Measurements from ENCODE around the gene KCNIP2. TPM values are rescaled to one million over a fixed set of nuclear protein-coding genes. Genes with fewer than 3 reads are reported as not detected.

Gene KCNIP2
- total and polyA plus RNA-seq, 4 donors: 0.18 to 2.0 (median 0.72) TPM

DNA sequence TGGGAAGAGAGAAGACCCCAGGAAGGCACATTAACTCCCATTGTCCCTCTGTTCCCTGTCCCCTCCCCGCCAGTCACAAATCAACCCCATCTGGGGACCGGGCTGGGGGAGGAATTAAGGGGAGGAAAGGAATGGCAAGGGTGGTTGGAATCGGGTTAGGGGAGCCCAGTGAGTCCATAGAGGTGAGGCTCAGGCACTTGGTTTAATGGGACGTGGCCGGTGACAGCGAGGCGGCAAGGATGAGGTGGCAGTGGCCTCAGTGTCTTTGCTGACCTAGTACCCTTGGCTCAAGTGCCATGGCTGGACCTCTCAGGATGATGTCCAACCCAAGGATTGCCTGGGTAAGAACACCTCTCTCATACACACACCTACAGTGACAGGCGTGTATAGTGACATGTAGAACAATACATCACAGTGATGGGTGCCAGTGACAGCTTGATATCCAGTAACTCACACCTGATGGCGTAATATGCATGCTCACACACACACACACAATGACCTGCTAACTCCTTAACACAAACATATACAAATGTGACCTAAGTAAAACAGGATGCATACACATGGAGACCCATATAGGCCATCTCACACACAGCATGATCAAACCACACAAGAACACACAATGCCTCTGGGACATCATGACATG lies 12.3 kb downstream of the KCNIP2 start:
- Histone ChIP-seq H3K4me1 (ENCODE audit: control insufficient read depth in 4 of 4, insufficient read depth in 4 of 4, low read length in 3 of 4) (peaks cover 0 to 25% (median 8%) of the 10 kb centered on the region in 4 donors), H3K36me3 (ENCODE audit: control insufficient read depth in 4 of 4, insufficient read depth in 3 of 4, low read depth in 1 of 4, low read length in 3 of 4) (no peaks in the 10 kb centered on the region), H3K27me3 (ENCODE audit: control insufficient read depth in 4 of 4, insufficient read depth in 4 of 4, low read length in 3 of 4) (no peaks in the 10 kb centered on the region), H3K9me3 (ENCODE audit: control insufficient read depth in 4 of 4, low read length in 3 of 4) (no peaks in the 10 kb centered on the region), H3K4me3 (ENCODE audit: low read depth in 1 of 3, low read length in 3 of 3) (peak overlapping the region in 1 of 3 donors; percentile 54), H3K9ac (ENCODE audit: low read depth in 1 of 2, low read length in 2 of 2) (no peak overlapping the region), H3K27ac (ENCODE audit: low read depth in 1 of 2, low read length in 2 of 2) (peak overlapping the region; percentile 11 to 74)
- TF ChIP-seq RXRA (IDR thresholded peaks at IDR 0.05) (no peak), HNF4A (conservative IDR thresholded peaks at IDR 0.05) (no peak), NR2F2 (IDR thresholded peaks at IDR 0.05) (no peak), TAF1 (conservative IDR thresholded peaks at IDR 0.05) (no peak), ATF3 (IDR thresholded peaks at IDR 0.05) (no peak), GABPA (IDR thresholded peaks at IDR 0.05 in 1 of 2, conservative IDR thresholded peaks at IDR 0.05 in 1 of 2) (no peak), ZBTB33 (IDR thresholded peaks at IDR 0.05) (no peak), EGR1 (IDR thresholded peaks at IDR 0.05; ENCODE audit: low read depth in 2 of 2) (no peak), SP1 (IDR thresholded peaks at IDR 0.05) (no peak)
- TF ChIP-seq, protein P1, sequence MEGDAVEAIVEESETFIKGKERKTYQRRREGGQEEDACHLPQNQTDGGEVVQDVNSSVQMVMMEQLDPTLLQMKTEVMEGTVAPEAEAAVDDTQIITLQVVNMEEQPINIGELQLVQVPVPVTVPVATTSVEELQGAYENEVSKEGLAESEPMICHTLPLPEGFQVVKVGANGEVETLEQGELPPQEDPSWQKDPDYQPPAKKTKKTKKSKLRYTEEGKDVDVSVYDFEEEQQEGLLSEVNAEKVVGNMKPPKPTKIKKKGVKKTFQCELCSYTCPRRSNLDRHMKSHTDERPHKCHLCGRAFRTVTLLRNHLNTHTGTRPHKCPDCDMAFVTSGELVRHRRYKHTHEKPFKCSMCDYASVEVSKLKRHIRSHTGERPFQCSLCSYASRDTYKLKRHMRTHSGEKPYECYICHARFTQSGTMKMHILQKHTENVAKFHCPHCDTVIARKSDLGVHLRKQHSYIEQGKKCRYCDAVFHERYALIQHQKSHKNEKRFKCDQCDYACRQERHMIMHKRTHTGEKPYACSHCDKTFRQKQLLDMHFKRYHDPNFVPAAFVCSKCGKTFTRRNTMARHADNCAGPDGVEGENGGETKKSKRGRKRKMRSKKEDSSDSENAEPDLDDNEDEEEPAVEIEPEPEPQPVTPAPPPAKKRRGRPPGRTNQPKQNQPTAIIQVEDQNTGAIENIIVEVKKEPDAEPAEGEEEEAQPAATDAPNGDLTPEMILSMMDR (IDR thresholded peaks at IDR 0.05; ENCODE audit: low read depth, low read length, missing input control): no peak
- TF ChIP-seq, protein P2, sequence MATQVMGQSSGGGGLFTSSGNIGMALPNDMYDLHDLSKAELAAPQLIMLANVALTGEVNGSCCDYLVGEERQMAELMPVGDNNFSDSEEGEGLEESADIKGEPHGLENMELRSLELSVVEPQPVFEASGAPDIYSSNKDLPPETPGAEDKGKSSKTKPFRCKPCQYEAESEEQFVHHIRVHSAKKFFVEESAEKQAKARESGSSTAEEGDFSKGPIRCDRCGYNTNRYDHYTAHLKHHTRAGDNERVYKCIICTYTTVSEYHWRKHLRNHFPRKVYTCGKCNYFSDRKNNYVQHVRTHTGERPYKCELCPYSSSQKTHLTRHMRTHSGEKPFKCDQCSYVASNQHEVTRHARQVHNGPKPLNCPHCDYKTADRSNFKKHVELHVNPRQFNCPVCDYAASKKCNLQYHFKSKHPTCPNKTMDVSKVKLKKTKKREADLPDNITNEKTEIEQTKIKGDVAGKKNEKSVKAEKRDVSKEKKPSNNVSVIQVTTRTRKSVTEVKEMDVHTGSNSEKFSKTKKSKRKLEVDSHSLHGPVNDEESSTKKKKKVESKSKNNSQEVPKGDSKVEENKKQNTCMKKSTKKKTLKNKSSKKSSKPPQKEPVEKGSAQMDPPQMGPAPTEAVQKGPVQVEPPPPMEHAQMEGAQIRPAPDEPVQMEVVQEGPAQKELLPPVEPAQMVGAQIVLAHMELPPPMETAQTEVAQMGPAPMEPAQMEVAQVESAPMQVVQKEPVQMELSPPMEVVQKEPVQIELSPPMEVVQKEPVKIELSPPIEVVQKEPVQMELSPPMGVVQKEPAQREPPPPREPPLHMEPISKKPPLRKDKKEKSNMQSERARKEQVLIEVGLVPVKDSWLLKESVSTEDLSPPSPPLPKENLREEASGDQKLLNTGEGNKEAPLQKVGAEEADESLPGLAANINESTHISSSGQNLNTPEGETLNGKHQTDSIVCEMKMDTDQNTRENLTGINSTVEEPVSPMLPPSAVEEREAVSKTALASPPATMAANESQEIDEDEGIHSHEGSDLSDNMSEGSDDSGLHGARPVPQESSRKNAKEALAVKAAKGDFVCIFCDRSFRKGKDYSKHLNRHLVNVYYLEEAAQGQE (IDR thresholded peaks at IDR 0.05): no peak
- no peak for DNase-seq (ENCODE audit: low spot score)
- 80% methylated on average over 9 of the region's 9 CpGs for WGBS

DNA sequence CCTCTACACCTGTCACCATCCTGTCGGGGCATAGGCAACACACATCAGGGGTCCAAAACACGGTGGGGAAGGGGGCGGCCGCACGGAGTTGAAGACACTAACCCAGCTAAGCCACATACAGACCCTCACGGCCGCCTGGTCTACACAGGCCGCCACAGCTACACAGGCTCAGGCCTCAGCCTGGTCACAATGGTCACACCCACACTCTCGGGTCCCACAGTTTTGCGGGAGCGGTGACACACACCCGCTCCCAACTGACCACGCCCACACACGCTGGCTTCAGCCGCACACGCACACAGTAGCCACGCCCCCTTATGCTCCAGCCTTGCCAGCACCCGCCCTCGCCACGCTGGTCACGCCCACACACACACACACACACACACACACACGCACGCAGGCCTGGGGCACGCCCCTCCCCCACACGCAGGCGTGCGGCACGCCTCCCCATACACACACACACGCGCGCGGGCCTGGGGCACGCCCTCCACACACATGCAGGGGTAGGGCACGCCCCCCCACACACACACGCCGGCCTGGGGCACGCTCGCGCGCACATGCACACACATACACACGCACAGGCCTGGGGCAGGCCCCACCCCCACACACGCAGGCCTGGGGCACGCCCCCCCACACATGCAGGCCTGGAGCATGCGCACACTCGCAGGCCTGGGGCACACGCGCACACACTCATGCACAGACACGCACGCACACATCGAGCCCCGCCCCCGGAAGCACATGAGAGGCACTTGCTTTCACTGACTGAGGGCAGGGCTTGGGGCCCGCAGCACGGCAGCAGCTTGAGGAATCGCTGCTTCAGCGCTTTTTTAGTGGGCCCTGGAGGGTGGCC lies 13.1 kb downstream of the KCNIP2 start:
- H3K9me3 ChIP-seq (ENCODE audit: control insufficient read depth in 4 of 4, low read length in 3 of 4): no peaks in the 10 kb centered on the region
- H3K9ac ChIP-seq (ENCODE audit: low read depth in 1 of 2, low read length in 2 of 2): no peak overlapping the region
- peaks cover 0 to 25% (median 8%) of the 10 kb centered on the region in 4 donors for H3K4me1 ChIP-seq (ENCODE audit: control insufficient read depth in 4 of 4, insufficient read depth in 4 of 4, low read length in 3 of 4)
- no peaks in the 10 kb centered on the region for H3K36me3 ChIP-seq (ENCODE audit: control insufficient read depth in 4 of 4, insufficient read depth in 3 of 4, low read depth in 1 of 4, low read length in 3 of 4)
- WGBS: 4% methylated on average over 56 of the region's 56 CpGs
- peak overlapping the region; percentile 45 to 74 for H3K27ac ChIP-seq (ENCODE audit: low read depth in 1 of 2, low read length in 2 of 2)
- peak overlapping the region; percentile 33 to 54 (median 52) for H3K4me3 ChIP-seq (ENCODE audit: low read depth in 1 of 3, low read length in 3 of 3)
- peak; percentile 90 for DNase-seq (ENCODE audit: low spot score)
- no peaks in the 10 kb centered on the region for H3K27me3 ChIP-seq (ENCODE audit: control insufficient read depth in 4 of 4, insufficient read depth in 4 of 4, low read length in 3 of 4)
- TF ChIP-seq, protein P1 (IDR thresholded peaks at IDR 0.05; ENCODE audit: low read depth, low read length, missing input control): no peak
- TF ChIP-seq FOXA1 (IDR thresholded peaks at IDR 0.05) (no peak), GABPA (IDR thresholded peaks at IDR 0.05 in 1 of 2, conservative IDR thresholded peaks at IDR 0.05 in 1 of 2) (peak in 1 of 2 donors; percentile 19), HNF4G (IDR thresholded peaks at IDR 0.05) (no peak), SP1 (IDR thresholded peaks at IDR 0.05) (peak; percentile 69), FOXA2 (IDR thresholded peaks at IDR 0.05) (no peak), TAF1 (conservative IDR thresholded peaks at IDR 0.05) (no peak)
- TF ChIP-seq, protein P2 (IDR thresholded peaks at IDR 0.05): no peak

Data from liver (tissue), 9 donors.